Caco-2 (cell line): Measurements from ENCODE around the gene ILDR1. TPM values are rescaled to one million over a fixed set of nuclear protein-coding genes. Genes with fewer than 3 reads are reported as not detected.

Source experiments
- BruUV-seq: library from RNA; stranded (reverse); fragments of 400-500 nt; replicated peaks from 2 replicates; lab custom pipeline; 2021; lab: Mats Ljungman, UMichigan
- CTCF ChIA-PET: fragments of 300-600 bp; sonication (Branson Sonifier 250); formaldehyde crosslinking; loops from one replicate; lab custom pipeline; 2022; ENCODE audit warnings: antibody characterized with exemption; lab: Charles Lee
- POLR2A ChIA-PET: fragments of 300-600 bp; sonication (Branson Sonifier 250); formaldehyde crosslinking; loops from one replicate; lab custom pipeline; 2022; ENCODE audit warnings: antibody characterized with exemption; lab: Charles Lee
- DNase-seq, 2 experiments: peaks; one replicate each; pipeline versions ENCODE4 v3.0.0 to v3.0.0-alpha.2; 2020 to 2022
- H3K27me3 ChIP-seq: replicated peaks from 2 replicates; pipeline ENCODE4 v1.6.0; 2011; ENCODE audit warnings: low read length; ENCODE audit not compliant: control insufficient read depth, insufficient read depth
- H3K36me3 ChIP-seq: 2 replicates; pipeline ENCODE4 v1.5.1; 2011; ENCODE audit warnings: low read length; ENCODE audit not compliant: control insufficient read depth, insufficient read depth
- H3K4me1 ChIP-seq: fragments of 250-450 bp; sonication (Bioruptor Pico); 2 replicates; pipeline ENCODE4 v1.5.1; 2020; ENCODE audit warnings: mild to moderate bottlenecking
- H3K4me3 ChIP-seq: 2 replicates; pipeline ENCODE4 v1.5.1; 2011; ENCODE audit warnings: low read depth, mild to moderate bottlenecking, control low read depth, low read length
- H3K9me3 ChIP-seq: fragments of 250-450 bp; sonication (Bioruptor Pico); 2 replicates; pipeline ENCODE4 v1.5.1; 2020; ENCODE audit warnings: mild to moderate bottlenecking, moderate library complexity
- H3K27ac Mint-ChIP-seq: one replicate; pipeline ENCODE4 v1.8.0; 2022; ENCODE audit warnings: mixed read lengths; ENCODE audit not compliant: unreplicated experiment
- H3K27me3 Mint-ChIP-seq: one replicate; pipeline ENCODE4 v1.8.0; 2022; ENCODE audit warnings: mixed read lengths; ENCODE audit not compliant: insufficient read depth, unreplicated experiment
- H3K36me3 Mint-ChIP-seq: one replicate; pipeline ENCODE4 v1.8.0; 2022; ENCODE audit warnings: mild to moderate bottlenecking, mixed read lengths; ENCODE audit not compliant: insufficient read depth, unreplicated experiment
- H3K4me1 Mint-ChIP-seq: one replicate; pipeline ENCODE4 v1.8.0; 2022; ENCODE audit warnings: low read depth, mixed read lengths; ENCODE audit not compliant: unreplicated experiment
- H3K4me3 Mint-ChIP-seq: one replicate; pipeline ENCODE4 v1.8.0; 2022; ENCODE audit warnings: mild to moderate bottlenecking, moderate library complexity, mixed read lengths; ENCODE audit not compliant: unreplicated experiment
- H3K9me3 Mint-ChIP-seq: one replicate; pipeline ENCODE4 v1.8.0; 2022; ENCODE audit warnings: mixed read lengths; ENCODE audit not compliant: unreplicated experiment
- CTCF ChIP-seq, 2 experiments: fragments of 200-600 bp in 1 of 2; IDR thresholded peaks; 1 replicate in 1 of 2; 2 replicates in 1 of 2; pipeline versions ENCODE4 v1.5.1 to v1.8.0; 2011 to 2022; ENCODE audit warnings: antibody characterized with exemption in 1 of 2, control low read depth in 1 of 2, inconsistent platforms in 1 of 2, low read depth in 1 of 2, low read length in 1 of 2, mild to moderate bottlenecking in 1 of 2, moderate library complexity in 1 of 2; ENCODE audit not compliant: insufficient read depth in 1 of 2, severe bottlenecking in 1 of 2, unreplicated experiment in 1 of 2
- intact Hi-C: fragments of 100-400 bp; cut with micrococcal nuclease; formaldehyde crosslinking; loops from one replicate; pipeline ENCODE4 v1.10.0; 2022; ENCODE audit not compliant: unreplicated experiment
- total RNA-seq: library from RNA; stranded (reverse); gene quantifications from 2 replicates; pipeline ENCODE4 v1.2.3, GENCODE V29; 2022

The ILDR1 gene
- total RNA-seq, 1 experiment from 2014 or later: 0.25 TPM

- Mint-ChIP-seq H3K27me3 (no peaks in the 10 kb centered on the region), H3K36me3 (no peaks in the 10 kb centered on the region), H3K9me3 (peaks cover 25% of the 10 kb centered on the region), H3K4me3 (no peak overlapping the region), H3K27ac (no peak overlapping the region), H3K4me1 (peaks cover 12% of the 10 kb centered on the region)
- CTCF ChIA-PET: no interaction called here
- no peak for TF ChIP-seq CTCF (IDR thresholded peaks at IDR 0.05; ENCODE audit: insufficient read depth in 1 of 2, low read depth in 1 of 2, low read length in 1 of 2, severe bottlenecking in 1 of 2, unreplicated experiment in 1 of 2)
- BruUV-seq: no TSS peak
- H3K9me3 ChIP-seq: peaks cover 8% of the 10 kb centered on the region
- POLR2A ChIA-PET: no interaction called here
- H3K27me3 ChIP-seq: no peaks in the 10 kb centered on the region
- H3K36me3 ChIP-seq: no peaks in the 10 kb centered on the region
- peaks cover 20% of the 10 kb centered on the region for H3K4me1 ChIP-seq
- intact Hi-C loops: no loop called here
- no peak overlapping the region for H3K4me3 ChIP-seq
- no peak for DNase-seq
These were observed 36.2 kb downstream of the ILDR1 start for GRCh38 chr3:121985846-121986245.

- no peaks in the 10 kb centered on the region for H3K36me3 ChIP-seq
- Mint-ChIP-seq H3K36me3 (no peaks in the 10 kb centered on the region), H3K4me3 (no peak overlapping the region), H3K9me3 (peaks cover 42% of the 10 kb centered on the region), H3K4me1 (no peaks in the 10 kb centered on the region), H3K27me3 (no peaks in the 10 kb centered on the region), H3K27ac (no peak overlapping the region)
- BruUV-seq: no TSS peak
- DNase-seq: no peak
- POLR2A ChIA-PET: no interaction called here
- H3K4me3 ChIP-seq: no peak overlapping the region
- TF ChIP-seq CTCF (IDR thresholded peaks at IDR 0.05; ENCODE audit: insufficient read depth in 1 of 2, low read depth in 1 of 2, low read length in 1 of 2, severe bottlenecking in 1 of 2, unreplicated experiment in 1 of 2): no peak
- CTCF ChIA-PET: no interaction called here
- intact Hi-C loops: loop anchor here (1.0 kb wide), 1 partner anchor 28 kb away; no protein-coding TSS in a partner anchor
- no peaks in the 10 kb centered on the region for H3K4me1 ChIP-seq
- no peaks in the 10 kb centered on the region for H3K27me3 ChIP-seq
- peaks cover 8% of the 10 kb centered on the region for H3K9me3 ChIP-seq
These were observed 40.6 kb downstream of the ILDR1 start for GRCh38 chr3:121981473-121981872.

DNA sequence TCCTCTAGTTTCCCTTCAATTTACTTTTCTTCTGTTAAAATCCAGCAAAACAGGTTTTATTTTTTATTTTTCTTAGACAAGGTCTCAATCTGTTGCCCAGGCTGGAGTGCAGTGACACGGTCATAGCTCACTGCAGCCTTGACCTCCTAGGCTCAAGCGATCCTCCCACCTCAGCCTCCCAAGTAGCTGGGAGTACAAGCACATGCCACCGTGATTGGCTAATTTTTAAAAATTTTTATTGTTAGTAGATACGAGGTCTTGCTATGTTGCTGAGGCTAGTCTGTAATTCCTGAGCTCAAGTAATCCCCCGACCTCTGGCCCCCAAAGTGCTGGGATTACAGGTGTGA lies 41.6 kb downstream of the ILDR1 start:
- peaks cover 40% of the 10 kb centered on the region for H3K9me3 Mint-ChIP-seq
- Histone ChIP-seq H3K27me3 (no peaks in the 10 kb centered on the region), H3K4me3 (no peak overlapping the region), H3K9me3 (peaks cover 8% of the 10 kb centered on the region), H3K4me1 (no peaks in the 10 kb centered on the region), H3K36me3 (no peaks in the 10 kb centered on the region)
- ChIA-PET POLR2A (no interaction called here), CTCF (interaction anchor here (1.3 kb wide), 1 partner anchor 10 kb away, joined by 4 read pairs; no protein-coding TSS in a partner anchor)
- intact Hi-C loops: no loop called here
- no peak overlapping the region for H3K27ac Mint-ChIP-seq
- no peaks in the 10 kb centered on the region for H3K27me3 Mint-ChIP-seq
- DNase-seq: no peak
- TF ChIP-seq CTCF (IDR thresholded peaks at IDR 0.05; ENCODE audit: insufficient read depth in 1 of 2, low read depth in 1 of 2, low read length in 1 of 2, severe bottlenecking in 1 of 2, unreplicated experiment in 1 of 2): no peak
- no peaks in the 10 kb centered on the region for H3K36me3 Mint-ChIP-seq
- no peak overlapping the region for H3K4me3 Mint-ChIP-seq
- H3K4me1 Mint-ChIP-seq: no peaks in the 10 kb centered on the region
- BruUV-seq: no TSS peak
